Fibroblast of lung (primary cell): ENCODE data around the gene CDX2. TPM values are rescaled to one million over a fixed set of nuclear protein-coding genes. Genes with fewer than 3 reads are reported as not detected.

Experiments used
- DNase-seq, 2 donors: peaks; one replicate each; pipeline versions ENCODE4 v3.0.0 to v3.0.0-alpha.2; 2010; ENCODE audit warnings: low read depth in 2 of 2
- H2AFZ ChIP-seq: 2 replicates; pipeline ENCODE4 v1.5.1; 2012; ENCODE audit warnings: low read length, control low read depth, inconsistent platforms
- H3K27ac ChIP-seq: 2 replicates; pipeline ENCODE4 v1.5.1; 2011; ENCODE audit warnings: low read length, control low read depth; ENCODE audit not compliant: insufficient read depth
- H3K27me3 ChIP-seq: 2 replicates; pipeline ENCODE4 v1.5.1; 2011; ENCODE audit warnings: mild to moderate bottlenecking, low read length; ENCODE audit not compliant: control insufficient read depth, insufficient read depth
- H3K36me3 ChIP-seq: 2 replicates; pipeline ENCODE4 v1.5.1; 2011; ENCODE audit warnings: low read length; ENCODE audit not compliant: control insufficient read depth, insufficient read depth
- H3K4me1 ChIP-seq: 2 replicates; pipeline ENCODE4 v1.5.1; 2011; ENCODE audit warnings: low read length; ENCODE audit not compliant: control insufficient read depth, insufficient read depth; ENCODE audit errors: extremely low read depth
- H3K4me2 ChIP-seq: 2 replicates; pipeline ENCODE4 v1.5.1; 2011; ENCODE audit warnings: low read length, control low read depth; ENCODE audit not compliant: insufficient read depth; ENCODE audit errors: extremely low read depth
- H3K4me3 ChIP-seq, 4 experiments: fragments of 200-600 bp in 1 of 4; sonication (generic) in 1 of 4; replicated peaks in 1 of 4; 2 replicates each; pipeline ENCODE4 v1.5.1; 2011 to 2016; ENCODE audit warnings: low read length in 4 of 4, low read depth in 3 of 4, mild to moderate bottlenecking in 3 of 4, control low read depth in 2 of 4, inconsistent platforms in 1 of 4, mixed read lengths in 1 of 4; ENCODE audit not compliant: insufficient read depth in 1 of 4; ENCODE audit errors: control extremely low read depth in 1 of 4
- H3K79me2 ChIP-seq: 2 replicates; pipeline ENCODE4 v1.5.1; 2012; ENCODE audit warnings: mild to moderate bottlenecking, low read length, inconsistent platforms; ENCODE audit not compliant: control insufficient read depth, insufficient read depth
- H3K9ac ChIP-seq: 2 replicates; pipeline ENCODE4 v1.5.1; 2011; ENCODE audit warnings: mild to moderate bottlenecking, low read length, control low read depth; ENCODE audit not compliant: insufficient read depth
- H3K9me3 ChIP-seq: 2 replicates; pipeline ENCODE4 v1.5.1; 2012; ENCODE audit warnings: low read depth, low read length; ENCODE audit not compliant: control insufficient read depth, insufficient read depth
- H4K20me1 ChIP-seq: 2 replicates; pipeline ENCODE4 v1.5.1; 2011; ENCODE audit warnings: low read length; ENCODE audit not compliant: control insufficient read depth, insufficient read depth; ENCODE audit errors: extremely low read depth
- CTCF ChIP-seq, 2 donors: IDR thresholded peaks in 1 of 2; conservative IDR thresholded peaks in 1 of 2; 1 replicate in 1 of 2; 2 replicates in 1 of 2; pipeline ENCODE4 v1.5.1; 2011 to 2012; ENCODE audit warnings: low read length in 2 of 2, control low read depth in 1 of 2, inconsistent platforms in 1 of 2, low read depth in 1 of 2, mild to moderate bottlenecking in 1 of 2
- EZH2 ChIP-seq: IDR thresholded peaks from 2 replicates; pipeline ENCODE4 v1.5.1; 2012; ENCODE audit warnings: low read length, control low read depth, mild to moderate bottlenecking; ENCODE audit errors: missing control alignments
- polyA plus RNA-seq, 2 donors: library from polyadenylated mRNA; depleted of rRNA in 1 of 2; stranded (reverse) in 1 of 2; unstranded in 1 of 2; fragments of >200 nt; gene quantifications; 2 replicates each; pipeline ENCODE4 v1.2.1, GENCODE V29; 2011 to 2012; ENCODE audit warnings: missing spikeins in 1 of 2
- total RNA-seq: library from RNA; depleted of rRNA; stranded (reverse); fragments of >200 nt; gene quantifications from 2 replicates; pipeline ENCODE4 v1.2.1, GENCODE V29; 2014

The CDX2 gene
- total and polyA plus RNA-seq, 2 donors (not counting 1 experiment from before 2014, with no cell fraction given) = not detected

- Histone ChIP-seq H3K27ac (no peak overlapping the region), H3K4me3 (no peak overlapping the region), H3K27me3 (peaks cover 70% of the 10 kb centered on the region), H3K36me3 (no peaks in the 10 kb centered on the region), H3K4me2 (no peak overlapping the region), H3K4me1 (no peaks in the 10 kb centered on the region), H3K79me2 (no peaks in the 10 kb centered on the region), H3K9me3 (no peaks in the 10 kb centered on the region), H4K20me1 (no peaks in the 10 kb centered on the region), H3K9ac (no peak overlapping the region), H2AFZ (no peak overlapping the region)
- no peak for DNase-seq
- TF ChIP-seq EZH2 (peak; percentile 83), CTCF (conservative IDR thresholded peaks at IDR 0.05 in 1 of 2, IDR thresholded peaks at IDR 0.05 in 1 of 2; ENCODE audit: low read depth in 1 of 2, low read length in 2 of 2) (no peak)
Observed at GRCh38 chr13:27918918-27919658, 50.0 kb downstream of the CDX2 start.

- Histone ChIP-seq H3K4me1 (no peaks in the 10 kb centered on the region), H4K20me1 (no peaks in the 10 kb centered on the region), H3K27me3 (peaks cover 62% of the 10 kb centered on the region), H3K79me2 (no peaks in the 10 kb centered on the region), H3K27ac (no peak overlapping the region), H2AFZ (no peak overlapping the region), H3K9me3 (no peaks in the 10 kb centered on the region), H3K9ac (no peak overlapping the region), H3K36me3 (no peaks in the 10 kb centered on the region), H3K4me2 (no peak overlapping the region), H3K4me3 (no peak overlapping the region)
- TF ChIP-seq EZH2 (peak; percentile 82), CTCF (conservative IDR thresholded peaks at IDR 0.05 in 1 of 2, IDR thresholded peaks at IDR 0.05 in 1 of 2; ENCODE audit: low read depth in 1 of 2, low read length in 2 of 2) (no peak)
- no peak for DNase-seq
Observed at GRCh38 chr13:27918041-27918917, 50.8 kb downstream of the CDX2 start.
